ENCODE data around the gene ITGAX.

DNA sequence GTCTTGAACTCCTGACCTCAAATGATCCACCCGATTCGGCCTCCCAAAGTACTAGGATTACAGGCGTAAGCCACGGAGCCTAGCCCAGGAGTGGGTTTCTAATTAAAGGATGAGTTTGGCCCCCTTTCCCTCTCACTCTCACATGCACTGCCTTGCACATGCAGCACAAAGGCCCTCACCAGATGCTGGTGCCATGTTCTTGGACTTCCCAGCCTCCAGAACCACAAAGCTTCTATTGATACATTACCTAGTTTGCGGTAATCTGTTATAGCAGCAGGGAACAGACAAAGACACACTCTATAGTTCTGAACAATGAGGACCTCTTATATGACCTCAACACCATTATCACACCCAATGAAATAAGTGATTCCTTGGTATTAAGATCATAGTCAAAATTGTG is 20.3 kb downstream of the ITGAX start:
- TF ChIP-seq ISL1 (CRISPR knock-in tag; IDR thresholded peaks at IDR 0.05) (no peak), BACH2 (CRISPR knock-in tag; IDR thresholded peaks at IDR 0.05; ENCODE audit: borderline replicate concordance) (no peak), ZNF8 (CRISPR knock-in tag; IDR thresholded peaks at IDR 0.05) (no peak), TOX (CRISPR knock-in tag; IDR thresholded peaks at IDR 0.05; ENCODE audit: borderline replicate concordance) (no peak)
- TF ChIP-seq, protein P1, sequence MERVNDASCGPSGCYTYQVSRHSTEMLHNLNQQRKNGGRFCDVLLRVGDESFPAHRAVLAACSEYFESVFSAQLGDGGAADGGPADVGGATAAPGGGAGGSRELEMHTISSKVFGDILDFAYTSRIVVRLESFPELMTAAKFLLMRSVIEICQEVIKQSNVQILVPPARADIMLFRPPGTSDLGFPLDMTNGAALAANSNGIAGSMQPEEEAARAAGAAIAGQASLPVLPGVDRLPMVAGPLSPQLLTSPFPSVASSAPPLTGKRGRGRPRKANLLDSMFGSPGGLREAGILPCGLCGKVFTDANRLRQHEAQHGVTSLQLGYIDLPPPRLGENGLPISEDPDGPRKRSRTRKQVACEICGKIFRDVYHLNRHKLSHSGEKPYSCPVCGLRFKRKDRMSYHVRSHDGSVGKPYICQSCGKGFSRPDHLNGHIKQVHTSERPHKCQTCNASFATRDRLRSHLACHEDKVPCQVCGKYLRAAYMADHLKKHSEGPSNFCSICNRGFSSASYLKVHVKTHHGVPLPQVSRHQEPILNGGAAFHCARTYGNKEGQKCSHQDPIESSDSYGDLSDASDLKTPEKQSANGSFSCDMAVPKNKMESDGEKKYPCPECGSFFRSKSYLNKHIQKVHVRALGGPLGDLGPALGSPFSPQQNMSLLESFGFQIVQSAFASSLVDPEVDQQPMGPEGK (CRISPR knock-in tag; IDR thresholded peaks at IDR 0.05; ENCODE audit: borderline replicate concordance), result no peak
- TF ChIP-seq, protein P2, sequence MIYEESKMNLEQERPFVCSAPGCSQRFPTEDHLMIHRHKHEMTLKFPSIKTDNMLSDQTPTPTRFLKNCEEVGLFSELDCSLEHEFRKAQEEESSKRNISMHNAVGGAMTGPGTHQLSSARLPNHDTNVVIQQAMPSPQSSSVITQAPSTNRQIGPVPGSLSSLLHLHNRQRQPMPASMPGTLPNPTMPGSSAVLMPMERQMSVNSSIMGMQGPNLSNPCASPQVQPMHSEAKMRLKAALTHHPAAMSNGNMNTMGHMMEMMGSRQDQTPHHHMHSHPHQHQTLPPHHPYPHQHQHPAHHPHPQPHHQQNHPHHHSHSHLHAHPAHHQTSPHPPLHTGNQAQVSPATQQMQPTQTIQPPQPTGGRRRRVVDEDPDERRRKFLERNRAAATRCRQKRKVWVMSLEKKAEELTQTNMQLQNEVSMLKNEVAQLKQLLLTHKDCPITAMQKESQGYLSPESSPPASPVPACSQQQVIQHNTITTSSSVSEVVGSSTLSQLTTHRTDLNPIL (CRISPR knock-in tag; IDR thresholded peaks at IDR 0.05; ENCODE audit: low read depth), result no peak
